Panc1 (cell line): ENCODE measurements around the gene CD300LG.

Source experiments
- POLR2AphosphoS5 ChIP-seq: IDR thresholded peaks from 2 replicates; pipeline ENCODE4 v1.6.1; 2012; ENCODE audit warnings: mild to moderate bottlenecking, low read depth, low read length, moderate library complexity
- REST ChIP-seq, 2 experiments: IDR thresholded peaks; 2 replicates each; pipeline ENCODE4 v1.6.1; 2011 to 2012; ENCODE audit warnings: low read depth in 2 of 2, control low read depth in 1 of 2, low read length in 1 of 2, mild to moderate bottlenecking in 1 of 2, moderate library complexity in 1 of 2; ENCODE audit not compliant: insufficient read depth in 1 of 2
- SIN3A ChIP-seq: IDR thresholded peaks from 2 replicates; pipeline ENCODE4 v1.6.1; 2012; ENCODE audit warnings: low read depth, mild to moderate bottlenecking, low read length, moderate library complexity, borderline replicate concordance; ENCODE audit not compliant: insufficient read depth
- TF ChIP-seq, protein P1 (sequence below): fragments of 450-650 bp; IDR thresholded peaks from 2 replicates; pipeline ENCODE4 v1.5.1; 2017; ENCODE audit warnings: mild to moderate bottlenecking

- TF ChIP-seq, protein P1, sequence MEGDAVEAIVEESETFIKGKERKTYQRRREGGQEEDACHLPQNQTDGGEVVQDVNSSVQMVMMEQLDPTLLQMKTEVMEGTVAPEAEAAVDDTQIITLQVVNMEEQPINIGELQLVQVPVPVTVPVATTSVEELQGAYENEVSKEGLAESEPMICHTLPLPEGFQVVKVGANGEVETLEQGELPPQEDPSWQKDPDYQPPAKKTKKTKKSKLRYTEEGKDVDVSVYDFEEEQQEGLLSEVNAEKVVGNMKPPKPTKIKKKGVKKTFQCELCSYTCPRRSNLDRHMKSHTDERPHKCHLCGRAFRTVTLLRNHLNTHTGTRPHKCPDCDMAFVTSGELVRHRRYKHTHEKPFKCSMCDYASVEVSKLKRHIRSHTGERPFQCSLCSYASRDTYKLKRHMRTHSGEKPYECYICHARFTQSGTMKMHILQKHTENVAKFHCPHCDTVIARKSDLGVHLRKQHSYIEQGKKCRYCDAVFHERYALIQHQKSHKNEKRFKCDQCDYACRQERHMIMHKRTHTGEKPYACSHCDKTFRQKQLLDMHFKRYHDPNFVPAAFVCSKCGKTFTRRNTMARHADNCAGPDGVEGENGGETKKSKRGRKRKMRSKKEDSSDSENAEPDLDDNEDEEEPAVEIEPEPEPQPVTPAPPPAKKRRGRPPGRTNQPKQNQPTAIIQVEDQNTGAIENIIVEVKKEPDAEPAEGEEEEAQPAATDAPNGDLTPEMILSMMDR, result no peak
- TF ChIP-seq POLR2AphosphoS5 (no peak), SIN3A (no peak), REST (IDR thresholded peaks at IDR 0.05; ENCODE audit: insufficient read depth in 1 of 2, low read depth in 2 of 2, low read length in 1 of 2) (no peak)
Observed at GRCh38 chr17:43897831-43898230, 50.9 kb downstream of the CD300LG start.
